Testis (tissue), 3 donors: ENCODE measurements around the gene ZBTB2. TPM values are rescaled to one million over a fixed set of nuclear protein-coding genes. Genes with fewer than 3 reads are reported as not detected.

Source experiments
- DNase-seq: peaks from one replicate; pipeline ENCODE4 v3.0.0-alpha.2; 2019
- H3K27ac ChIP-seq, 2 donors: fragments of 200-600 bp; sonication (generic); one replicate each; pipeline ENCODE4 v1.5.1; 2019
- H3K27me3 ChIP-seq: fragments of 200-600 bp; sonication (generic); one replicate; pipeline ENCODE4 v1.5.1; 2019
- H3K36me3 ChIP-seq: fragments of 200-600 bp; sonication (generic); one replicate; pipeline ENCODE4 v1.5.1; 2017; ENCODE audit warnings: low read depth; ENCODE audit errors: missing control alignments
- H3K4me1 ChIP-seq: fragments of 200-600 bp; sonication (generic); one replicate; pipeline ENCODE4 v1.5.1; 2019
- H3K4me3 ChIP-seq, 2 donors: fragments of 200-600 bp; sonication (generic); one replicate each; pipeline ENCODE4 v1.5.1; 2017 to 2019
- H3K9me3 ChIP-seq: fragments of 200-600 bp; sonication (generic); one replicate; pipeline ENCODE4 v1.5.1; 2017
- POLR2A ChIP-seq: fragments of 450-650 bp; IDR thresholded peaks from one replicate; pipeline ENCODE4 v1.6.1; 2017; ENCODE audit warnings: antibody characterized with exemption, mild to moderate bottlenecking, moderate library complexity
- WGBS, 2 donors: methylation state at CpG; one replicate each; pipeline ENCODE4 v1.1.5; 2018; 5-methylcytosine and 5-hydroxymethylcytosine counted together
- intact Hi-C: fragments of 100-400 bp; cut with DNase I; formaldehyde crosslinking; loops from one replicate; pipeline ENCODE4 v1.15.1; 2023; ENCODE audit warnings: low total_unique reads
- polyA plus RNA-seq: library from polyadenylated mRNA; stranded (reverse); fragments of 350-450 nt; fragmentation: Illumina TruSeq; extraction: RNeasy Lipid Tissue Mini Kit (QIAGEN cat#74804); gene quantifications from one replicate; pipeline ENCODE4 v1.2.3, GENCODE V29; 2014; ENCODE audit warnings: low read depth, low replicate concordance; ENCODE audit not compliant: insufficient read depth
- total RNA-seq, 2 donors: library from RNA; depleted of rRNA; stranded (reverse); fragments of >200 nt; gene quantifications; one replicate each; pipeline ENCODE4 v1.2.3, GENCODE V29; 2016
- TF ChIP-seq, protein P1 (sequence below), 3 experiments: fragments of 450-650 bp in 2 of 3; fragments of 200-600 bp in 1 of 3; sonication (generic) in 1 of 3; IDR thresholded peaks; one replicate each; pipeline ENCODE4 v1.5.1; 2016 to 2019; ENCODE audit warnings: antibody characterized with exemption in 3 of 3, mild to moderate bottlenecking in 2 of 3, moderate library complexity in 1 of 3

The ZBTB2 gene
- total and polyA plus RNA-seq, 3 donors from 2014 or later = 13.0 to 14.7 (median 14.7) TPM

DNA sequence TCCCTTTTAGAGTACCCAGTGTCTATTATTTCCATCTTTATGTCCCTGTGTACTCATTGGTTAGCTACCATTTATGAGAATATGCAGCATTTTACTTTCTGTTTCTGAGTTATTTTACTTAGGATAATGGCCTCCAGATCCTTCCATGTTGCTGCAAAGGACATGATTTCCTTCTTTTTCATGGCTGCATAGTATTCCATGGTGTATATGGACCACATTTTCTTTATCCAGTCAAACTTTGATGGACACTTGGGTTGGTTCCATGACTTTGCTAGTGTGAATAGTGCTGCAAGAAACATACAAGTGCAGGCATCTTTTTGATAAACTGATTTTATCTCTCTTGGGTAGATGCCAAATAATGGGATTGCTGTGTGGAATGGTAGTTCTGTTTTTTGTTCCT, 55.4 kb downstream of the ZBTB2 start:
- TF ChIP-seq, protein P1, sequence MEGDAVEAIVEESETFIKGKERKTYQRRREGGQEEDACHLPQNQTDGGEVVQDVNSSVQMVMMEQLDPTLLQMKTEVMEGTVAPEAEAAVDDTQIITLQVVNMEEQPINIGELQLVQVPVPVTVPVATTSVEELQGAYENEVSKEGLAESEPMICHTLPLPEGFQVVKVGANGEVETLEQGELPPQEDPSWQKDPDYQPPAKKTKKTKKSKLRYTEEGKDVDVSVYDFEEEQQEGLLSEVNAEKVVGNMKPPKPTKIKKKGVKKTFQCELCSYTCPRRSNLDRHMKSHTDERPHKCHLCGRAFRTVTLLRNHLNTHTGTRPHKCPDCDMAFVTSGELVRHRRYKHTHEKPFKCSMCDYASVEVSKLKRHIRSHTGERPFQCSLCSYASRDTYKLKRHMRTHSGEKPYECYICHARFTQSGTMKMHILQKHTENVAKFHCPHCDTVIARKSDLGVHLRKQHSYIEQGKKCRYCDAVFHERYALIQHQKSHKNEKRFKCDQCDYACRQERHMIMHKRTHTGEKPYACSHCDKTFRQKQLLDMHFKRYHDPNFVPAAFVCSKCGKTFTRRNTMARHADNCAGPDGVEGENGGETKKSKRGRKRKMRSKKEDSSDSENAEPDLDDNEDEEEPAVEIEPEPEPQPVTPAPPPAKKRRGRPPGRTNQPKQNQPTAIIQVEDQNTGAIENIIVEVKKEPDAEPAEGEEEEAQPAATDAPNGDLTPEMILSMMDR (IDR thresholded peaks at IDR 0.05) = no peak
- TF ChIP-seq POLR2A = no peak
- Histone ChIP-seq H3K27ac (no peak overlapping the region), H3K4me1 (no peaks in the 10 kb centered on the region), H3K36me3 (no peaks in the 10 kb centered on the region), H3K9me3 (no peaks in the 10 kb centered on the region), H3K4me3 (no peak overlapping the region), H3K27me3 (no peaks in the 10 kb centered on the region)
- no peak for DNase-seq
- intact Hi-C loops = no loop called here

DNA sequence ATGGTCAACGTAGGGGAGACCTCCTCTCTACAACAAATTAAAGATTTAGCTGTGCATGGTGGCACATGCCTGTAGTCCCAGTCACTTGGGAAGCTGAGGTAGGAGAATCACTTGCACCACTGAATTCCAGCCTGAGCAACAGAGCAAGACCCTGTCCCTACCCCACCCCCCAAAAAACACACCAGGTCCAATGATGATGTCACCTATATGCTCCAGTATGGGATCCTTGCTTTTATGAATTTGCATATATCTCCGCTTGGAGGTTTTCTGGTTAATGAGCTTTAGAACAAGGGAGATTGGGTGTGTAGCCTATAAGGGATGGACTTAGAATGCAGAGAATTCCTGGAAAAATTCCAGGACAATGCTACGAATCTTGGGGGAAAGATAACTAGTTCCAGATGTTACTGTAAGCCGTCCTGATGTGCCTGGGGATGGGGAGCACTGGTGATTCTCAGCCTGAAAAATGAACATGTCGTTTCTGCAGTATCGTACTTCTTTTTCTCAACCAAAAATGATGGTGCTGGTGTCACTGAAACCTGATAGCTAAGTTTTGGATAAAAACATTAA, 61.1 kb downstream of the ZBTB2 start:
- DNase-seq = no peak
- no peaks in the 10 kb centered on the region for H3K27me3 ChIP-seq
- no peak overlapping the region for H3K27ac ChIP-seq
- no peaks in the 10 kb centered on the region for H3K4me1 ChIP-seq
- H3K36me3 ChIP-seq = no peaks in the 10 kb centered on the region
- no peak overlapping the region for H3K4me3 ChIP-seq
- TF ChIP-seq POLR2A = no peak
- TF ChIP-seq, protein P1 (IDR thresholded peaks at IDR 0.05) = no peak
- intact Hi-C loops = no loop called here
- WGBS, 2 donors = 59 to 65% methylated on average over 6 of the region's 6 CpGs
- no peaks in the 10 kb centered on the region for H3K9me3 ChIP-seq

- WGBS, 2 donors = 78 to 84% methylated on average over 4 of the region's 4 CpGs
- TF ChIP-seq, protein P1 (IDR thresholded peaks at IDR 0.05) = no peak
- no peak for TF ChIP-seq POLR2A
- H3K9me3 ChIP-seq = no peaks in the 10 kb centered on the region
- H3K27me3 ChIP-seq = no peaks in the 10 kb centered on the region
- H3K36me3 ChIP-seq = no peaks in the 10 kb centered on the region
- no peak for DNase-seq
- intact Hi-C loops = loop anchor here (10.0 kb wide), 1 partner anchor 432 kb away; no protein-coding TSS in a partner anchor
- peaks cover 14% of the 10 kb centered on the region for H3K4me1 ChIP-seq
- no peak overlapping the region for H3K4me3 ChIP-seq
- H3K27ac ChIP-seq = no peak overlapping the region
Observed at GRCh38 chr6:151327101-151327500, 64.3 kb downstream of the ZBTB2 start.

DNA sequence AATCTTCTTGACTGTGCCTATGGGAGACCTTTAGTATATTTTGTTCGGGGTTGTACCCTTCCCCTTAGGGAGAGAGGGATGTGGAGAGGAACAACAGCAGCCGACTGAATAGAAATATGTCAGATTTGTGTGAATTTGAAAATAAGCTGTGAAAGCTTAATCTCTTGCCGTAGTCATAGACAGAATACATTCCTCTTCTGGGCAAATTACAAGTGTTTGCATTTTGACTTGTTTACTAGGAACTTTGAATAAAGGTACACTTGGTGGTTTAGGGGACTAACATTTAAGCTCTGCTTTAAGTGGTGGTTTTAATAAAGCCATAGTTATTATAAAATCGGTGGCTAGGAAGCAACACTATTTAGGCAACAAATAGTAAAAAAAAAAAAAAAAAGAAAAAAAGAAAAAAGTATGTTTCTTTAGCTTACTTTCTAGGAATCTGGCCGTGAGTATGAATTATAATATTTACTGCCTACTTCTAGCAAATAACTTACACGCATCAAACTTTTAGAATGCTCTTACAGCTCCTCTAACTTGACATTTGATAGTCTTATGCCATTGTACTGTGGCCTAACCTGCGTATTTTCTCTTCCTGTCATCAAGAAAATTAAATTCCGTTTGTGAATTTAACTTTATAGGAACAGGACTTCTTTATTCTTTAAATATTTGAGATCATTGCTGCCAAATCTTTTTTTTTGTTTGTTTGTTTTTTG, 65.1 kb downstream of the ZBTB2 start:
- H3K4me1 ChIP-seq = peaks cover 14% of the 10 kb centered on the region
- peak overlapping the region; percentile 46 to 60 for H3K4me3 ChIP-seq
- H3K9me3 ChIP-seq = no peaks in the 10 kb centered on the region
- no peak for DNase-seq
- H3K27me3 ChIP-seq = no peaks in the 10 kb centered on the region
- WGBS, 2 donors = 28 to 36% methylated on average over 8 of the region's 8 CpGs
- intact Hi-C loops = loop anchor here (10.0 kb wide), 1 partner anchor 431 kb away; no protein-coding TSS in a partner anchor
- H3K36me3 ChIP-seq = no peaks in the 10 kb centered on the region
- TF ChIP-seq, protein P1 (IDR thresholded peaks at IDR 0.05) = no peak
- no peak for TF ChIP-seq POLR2A
- H3K27ac ChIP-seq = peak overlapping the region; percentile 64 to 71
